ENCODE data around the gene PHLDA3. TPM values are rescaled to one million over a fixed set of nuclear protein-coding genes. Genes with fewer than 3 reads are reported as not detected.

PHLDA3 gene
- total RNA-seq, 2 donors from 2014 or later: 9.6 to 15.8 TPM

DNA sequence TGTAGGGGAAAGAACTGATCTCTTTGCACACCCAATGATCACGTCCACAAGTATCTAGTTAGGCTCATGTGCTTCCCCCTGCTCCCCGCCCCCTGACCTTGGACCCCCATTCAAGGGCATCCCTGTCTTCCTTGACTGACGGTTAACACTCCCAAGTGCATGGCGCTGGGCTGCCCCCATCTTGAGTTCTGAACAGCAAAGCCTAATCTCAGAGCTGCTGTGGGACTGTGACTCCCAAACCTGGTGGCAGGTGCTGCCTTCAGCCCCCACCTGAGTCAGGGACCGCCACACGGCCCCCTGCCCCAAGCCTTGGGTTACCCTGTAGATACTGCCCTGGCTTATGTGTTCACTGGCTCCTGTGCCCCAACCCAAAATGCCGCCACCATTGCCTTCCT is 48.4 kb downstream of the PHLDA3 start:
- Histone ChIP-seq H3K4me1 (ENCODE audit: control insufficient read depth, insufficient read depth, low read length) (peaks cover 7% of the 10 kb centered on the region), H3K9ac (ENCODE audit: extremely low read depth, low read length, poor library complexity, severe bottlenecking) (no peak overlapping the region), H3K9me3 (ENCODE audit: control insufficient read depth, low read length) (peaks cover 9% of the 10 kb centered on the region), H3K27me3 (ENCODE audit: control insufficient read depth, insufficient read depth, low read length, poor library complexity, severe bottlenecking) (no peaks in the 10 kb centered on the region), H3K4me3 (ENCODE audit: low read length) (no peak overlapping the region), H3K27ac (ENCODE audit: low read depth, low read length) (no peak overlapping the region), H3K36me3 (ENCODE audit: control insufficient read depth, insufficient read depth, low read length) (no peaks in the 10 kb centered on the region)
- 82 to 93% methylated on average over 2 to 7 of the region's 7 CpGs for WGBS, 2 experiments (ENCODE audit: insufficient coverage in 1 of 2, insufficient read length in 1 of 2)
- Mint-ChIP-seq H3K9me3 (peaks cover 4% of the 10 kb centered on the region), H3K27me3 (ENCODE audit: insufficient read depth) (no peaks in the 10 kb centered on the region), H3K4me3 (no peak overlapping the region), H3K36me3 (ENCODE audit: low read depth) (no peaks in the 10 kb centered on the region), H3K27ac (peak overlapping the region; percentile 31), H3K4me1 (peaks cover 12% of the 10 kb centered on the region)
- TF ChIP-seq, protein P1, sequence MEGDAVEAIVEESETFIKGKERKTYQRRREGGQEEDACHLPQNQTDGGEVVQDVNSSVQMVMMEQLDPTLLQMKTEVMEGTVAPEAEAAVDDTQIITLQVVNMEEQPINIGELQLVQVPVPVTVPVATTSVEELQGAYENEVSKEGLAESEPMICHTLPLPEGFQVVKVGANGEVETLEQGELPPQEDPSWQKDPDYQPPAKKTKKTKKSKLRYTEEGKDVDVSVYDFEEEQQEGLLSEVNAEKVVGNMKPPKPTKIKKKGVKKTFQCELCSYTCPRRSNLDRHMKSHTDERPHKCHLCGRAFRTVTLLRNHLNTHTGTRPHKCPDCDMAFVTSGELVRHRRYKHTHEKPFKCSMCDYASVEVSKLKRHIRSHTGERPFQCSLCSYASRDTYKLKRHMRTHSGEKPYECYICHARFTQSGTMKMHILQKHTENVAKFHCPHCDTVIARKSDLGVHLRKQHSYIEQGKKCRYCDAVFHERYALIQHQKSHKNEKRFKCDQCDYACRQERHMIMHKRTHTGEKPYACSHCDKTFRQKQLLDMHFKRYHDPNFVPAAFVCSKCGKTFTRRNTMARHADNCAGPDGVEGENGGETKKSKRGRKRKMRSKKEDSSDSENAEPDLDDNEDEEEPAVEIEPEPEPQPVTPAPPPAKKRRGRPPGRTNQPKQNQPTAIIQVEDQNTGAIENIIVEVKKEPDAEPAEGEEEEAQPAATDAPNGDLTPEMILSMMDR (conservative IDR thresholded peaks at IDR 0.05): no peak
- no peak for DNase-seq

- TF ChIP-seq, protein P1 (conservative IDR thresholded peaks at IDR 0.05): no peak
- Histone ChIP-seq H3K9me3 (ENCODE audit: control insufficient read depth, low read length) (peaks cover 9% of the 10 kb centered on the region), H3K4me3 (ENCODE audit: low read length) (no peak overlapping the region), H3K36me3 (ENCODE audit: control insufficient read depth, insufficient read depth, low read length) (no peaks in the 10 kb centered on the region), H3K9ac (ENCODE audit: extremely low read depth, low read length, poor library complexity, severe bottlenecking) (no peak overlapping the region), H3K4me1 (ENCODE audit: control insufficient read depth, insufficient read depth, low read length) (peaks cover 7% of the 10 kb centered on the region), H3K27ac (ENCODE audit: low read depth, low read length) (no peak overlapping the region), H3K27me3 (ENCODE audit: control insufficient read depth, insufficient read depth, low read length, poor library complexity, severe bottlenecking) (no peaks in the 10 kb centered on the region)
- Mint-ChIP-seq H3K4me3 (no peak overlapping the region), H3K27me3 (ENCODE audit: insufficient read depth) (no peaks in the 10 kb centered on the region), H3K9me3 (peaks cover 4% of the 10 kb centered on the region), H3K36me3 (ENCODE audit: low read depth) (no peaks in the 10 kb centered on the region), H3K27ac (no peak overlapping the region), H3K4me1 (peaks cover 12% of the 10 kb centered on the region)
- DNase-seq: no peak
- WGBS, 2 experiments (ENCODE audit: insufficient coverage in 1 of 2, insufficient read length in 1 of 2): 81 to 86% methylated on average over 6 to 12 of the region's 12 CpGs
These were observed 49.0 kb downstream of the PHLDA3 start for GRCh38 chr1:201419746-201420607.

GRCh38 chr1:201419256-201419655 is 49.7 kb downstream of the PHLDA3 start:
- Histone ChIP-seq H3K36me3 (ENCODE audit: control insufficient read depth, insufficient read depth, low read length) (no peaks in the 10 kb centered on the region), H3K4me3 (ENCODE audit: low read length) (no peak overlapping the region), H3K4me1 (ENCODE audit: control insufficient read depth, insufficient read depth, low read length) (peaks cover 7% of the 10 kb centered on the region), H3K9me3 (ENCODE audit: control insufficient read depth, low read length) (peaks cover 1% of the 10 kb centered on the region), H3K27me3 (ENCODE audit: control insufficient read depth, insufficient read depth, low read length, poor library complexity, severe bottlenecking) (no peaks in the 10 kb centered on the region), H3K9ac (ENCODE audit: extremely low read depth, low read length, poor library complexity, severe bottlenecking) (no peak overlapping the region), H3K27ac (ENCODE audit: low read depth, low read length) (no peak overlapping the region)
- no peak for DNase-seq
- Mint-ChIP-seq H3K27me3 (ENCODE audit: insufficient read depth) (no peaks in the 10 kb centered on the region), H3K4me3 (no peak overlapping the region), H3K27ac (no peak overlapping the region), H3K9me3 (peaks cover under 1% of the 10 kb centered on the region), H3K4me1 (peaks cover 12% of the 10 kb centered on the region), H3K36me3 (ENCODE audit: low read depth) (no peaks in the 10 kb centered on the region)
- WGBS, 2 experiments (ENCODE audit: insufficient coverage in 1 of 2, insufficient read length in 1 of 2): 90 to 93% methylated on average over 2 to 4 of the region's 4 CpGs
- TF ChIP-seq, protein P1 (conservative IDR thresholded peaks at IDR 0.05): no peak

Data from endodermal cell (in vitro differentiated cells).